Pancreas (tissue), 10 donors: ENCODE data around the gene CFL1. TPM values are rescaled to one million over a fixed set of nuclear protein-coding genes. Genes with fewer than 3 reads are reported as not detected.

Source experiments
- ATAC-seq, 4 donors: fragments of 200-7000 bp; cut with Tn5 transposase; one replicate each; pipeline versions ENCODE4 v1.8.0 to v1.9.1; 2020; ENCODE audit warnings: mild to moderate bottlenecking in 4 of 4, moderate library complexity in 4 of 4
- DNase-seq, 6 donors: peaks; one replicate each; pipeline ENCODE4 v3.0.0-alpha.2; 2020
- FAIRE-seq: peaks from 2 replicates; lab custom pipeline; 2012; peaks lifted over from hg19 to GRCh38; lab: Jason Lieb, UNC
- H3K27ac ChIP-seq, 4 donors: fragments of 200-600 bp; sonication (generic); 1 replicate in 3 of 4; 2 replicates in 1 of 4; pipeline versions ENCODE4 v1.5.0 to v1.8.0; 2020
- H3K27me3 ChIP-seq, 4 donors: fragments of 200-600 bp; one replicate each; pipeline ENCODE4 v1.8.0; 2021
- H3K36me3 ChIP-seq, 3 donors: fragments of 200-600 bp; sonication (generic) in 1 of 3; one replicate each; pipeline versions ENCODE4 v1.5.0 to v1.8.0; 2020 to 2021
- H3K4me1 ChIP-seq, 3 donors: fragments of 200-600 bp; one replicate each; pipeline ENCODE4 v1.8.0; 2021
- H3K4me3 ChIP-seq, 4 donors: fragments of 200-600 bp; sonication (generic) in 2 of 4; one replicate each; pipeline versions ENCODE4 v1.5.0 to v1.8.0; 2020 to 2021
- H3K9me3 ChIP-seq, 4 donors: fragments of 200-600 bp; one replicate each; pipeline ENCODE4 v1.8.0; 2021
- CTCF ChIP-seq, 4 donors: fragments of 200-600 bp; sonication (generic) in 3 of 4; IDR thresholded peaks; one replicate each; pipeline versions ENCODE4 v1.5.0 to v1.8.0; 2021; ENCODE audit warnings: antibody characterized with exemption in 4 of 4
- WGBS, 2 donors: extraction: QIAGEN DNeasy Blood & Tissue Kit; methylation state at CpG; one replicate each; pipeline ENCODE4 v1.1.7; 2013; 5-methylcytosine and 5-hydroxymethylcytosine counted together
- intact Hi-C, 3 donors: fragments of 100-400 bp; cut with DNase I; formaldehyde crosslinking; loops; one replicate each; pipeline versions ENCODE4 v1.11.1 to v1.14.2; 2022
- polyA plus RNA-seq, 2 donors: library from polyadenylated mRNA; stranded (reverse); fragments of 200-250 nt; gene quantifications; one replicate each; pipeline ENCODE4 v1.2.3, GENCODE V29; 2013
- total RNA-seq, 6 donors: library from RNA; stranded (reverse); fragmentation: NEBNext Ultra II Directional in 4 of 6; extraction: Animal tissue kit (Norgen Biotek cat#: 25700) in 4 of 6; gene quantifications; one replicate each; pipeline versions ENCODE4 v1.2.1 to v1.2.4, GENCODE V29; 2021 to 2023
- donor health status: healthy with polysubstance abuse.
- donor health status: DM: no; HTN: no; CAD: no; lungs with moderate emphysema.
- donor health status: DM: no; HTN: no; CAD: no.
- donor health status: control.
- donor health status: control.
- donor health status: Bipolar disorder and iron deficiency.
- donor health status: DM: yes; HTN: yes; CAD: no.
- donor health status: DM: no; HTN: no; CAD: no.
- donor health status: DM: no; HTN: no; CAD: no.
- donor health status: DM: yes; HTN: yes; CAD: no.

Gene CFL1
- total and polyA plus RNA-seq, 8 donors: 87.8 to 311 (median 163) TPM

DNA sequence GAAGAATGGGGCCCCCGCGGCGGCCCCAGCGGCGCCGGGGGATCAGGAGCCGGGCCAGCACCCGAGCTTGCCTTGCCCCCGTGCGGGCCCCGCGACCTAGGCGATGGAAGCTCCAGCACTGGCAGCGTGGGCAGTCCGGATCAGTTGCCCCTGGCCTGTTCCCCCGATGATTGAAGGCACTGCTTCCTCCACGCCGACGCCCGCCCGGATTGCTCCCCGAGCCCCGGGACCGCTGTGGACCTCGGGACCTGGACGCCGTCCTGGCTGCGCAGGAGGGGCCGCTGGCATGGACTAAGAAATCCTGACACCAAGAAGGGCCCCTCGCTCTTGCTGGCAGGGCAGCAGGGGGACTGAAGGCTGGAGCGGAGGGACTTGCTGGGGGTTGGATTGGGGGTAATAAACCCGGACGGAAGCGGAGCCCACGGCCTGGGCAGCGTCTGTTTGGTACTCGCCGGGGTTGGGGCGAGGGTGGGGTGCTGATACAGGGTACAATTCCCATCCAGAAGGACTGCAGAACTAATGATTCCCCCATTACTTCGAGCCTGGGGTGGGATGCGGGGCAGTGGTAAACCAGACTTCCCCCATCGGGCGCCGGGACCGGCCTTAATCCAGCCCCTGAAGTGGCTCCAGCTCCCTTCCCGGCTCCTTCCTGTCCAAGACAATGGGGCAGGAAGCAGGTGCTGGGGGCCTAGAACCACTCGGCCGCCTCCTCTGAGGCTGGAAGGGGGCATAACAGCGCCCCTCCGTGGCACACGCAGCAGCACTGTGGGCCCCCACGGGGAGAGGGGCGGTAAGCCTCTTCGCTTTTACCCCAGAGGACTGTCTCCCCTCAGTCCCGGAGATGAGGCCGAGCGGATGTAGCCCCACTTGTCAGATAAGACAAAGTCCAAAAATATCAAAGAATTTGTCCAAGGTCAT is 33.5 kb upstream of the CFL1 start:
- TF ChIP-seq CTCF (IDR thresholded peaks at IDR 0.05): no peak
- Histone ChIP-seq H3K36me3 (no peaks in the 10 kb centered on the region), H3K27me3 (no peaks in the 10 kb centered on the region), H3K4me1 (peaks cover 7 to 31% (median 11%) of the 10 kb centered on the region in 3 donors), H3K4me3 (peak overlapping the region; percentile 41 to 71 (median 58)), H3K27ac (peak overlapping the region; percentile 76 to 93 (median 88)), H3K9me3 (no peaks in the 10 kb centered on the region)
- DNase-seq: peak in 1 of 6 donors; percentile 81
- intact Hi-C loops: no loop called here
- FAIRE-seq: no peak
- ATAC-seq: no peak
- 21 to 25% methylated on average over 54 to 57 of the region's 57 CpGs for WGBS, 2 donors

DNA sequence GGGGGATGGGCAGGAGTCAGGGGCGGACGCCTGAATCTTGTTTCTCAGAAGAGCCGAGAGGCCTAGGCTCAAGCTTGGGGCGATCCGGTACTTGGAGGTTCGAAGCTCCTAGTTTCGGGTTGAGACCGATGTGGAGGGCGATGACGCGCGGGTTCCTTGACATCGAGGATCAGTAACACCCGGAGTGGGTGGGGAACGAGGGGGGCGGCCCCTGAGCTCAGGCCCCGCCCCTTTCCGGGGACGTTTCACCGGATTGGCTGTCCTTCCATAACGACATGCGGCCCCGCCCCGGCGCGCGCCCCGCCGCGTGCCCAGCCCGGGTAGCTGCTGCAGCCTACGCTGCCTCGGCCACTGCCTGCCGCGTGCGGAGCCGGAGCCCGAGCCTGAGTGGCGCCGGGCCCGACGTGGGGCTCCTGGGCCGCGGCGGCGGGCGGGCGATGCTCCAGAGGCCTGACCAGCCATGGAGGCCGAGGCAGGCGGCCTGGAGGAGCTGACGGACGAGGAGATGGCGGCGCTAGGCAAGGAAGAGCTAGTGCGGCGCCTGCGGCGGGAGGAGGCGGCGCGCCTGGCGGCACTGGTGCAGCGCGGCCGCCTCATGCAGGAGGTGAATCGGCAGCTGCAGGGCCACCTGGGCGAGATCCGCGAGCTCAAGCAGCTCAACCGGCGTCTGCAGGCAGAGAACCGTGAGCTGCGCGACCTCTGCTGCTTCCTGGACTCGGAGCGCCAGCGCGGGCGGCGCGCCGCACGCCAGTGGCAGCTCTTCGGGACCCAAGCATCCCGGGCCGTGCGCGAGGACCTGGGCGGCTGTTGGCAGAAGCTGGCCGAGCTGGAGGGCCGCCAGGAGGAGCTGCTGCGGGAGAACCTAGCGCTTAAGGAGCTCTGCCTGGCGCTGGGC is 32.6 kb upstream of the CFL1 start, which contains the start of gene CCDC85B:
Gene CCDC85B, plus strand, starts transcription at position 350 of the 895 bp plus-strand sequence. Its CDS starts 111 bp downstream, at position 461.
- Histone ChIP-seq H3K27me3 (no peaks in the 10 kb centered on the region), H3K36me3 (no peaks in the 10 kb centered on the region), H3K4me3 (peak within 1 kb of the TSS; percentile 41 to 82 (median 60)), H3K27ac (peak within 1 kb of the TSS; percentile 76 to 93 (median 88)), H3K9me3 (no peaks in the 10 kb centered on the region), H3K4me1 (peaks cover 7 to 31% (median 11%) of the 10 kb centered on the region in 3 donors)
- FAIRE-seq: no peak
- intact Hi-C loops: no loop called here
- no peak for TF ChIP-seq CTCF (IDR thresholded peaks at IDR 0.05)
- DNase-seq: peak; percentile 96 to 99 (median 98)
- peak; percentile 78 to 87 (median 84) for ATAC-seq
- WGBS, 2 donors: 1% methylated on average over 71 to 94 of the region's 94 CpGs

GRCh38 chr11:65888163-65888814 is 30.3 kb upstream of the CFL1 start, which contains the start of gene FIBP:
Gene FIBP (minus strand): TSS chr11:65888471. CDS start chr11:65888418, 53 bp downstream.
- DNase-seq (peak; percentile 97 to 99 (median 98)), FAIRE-seq (no peak), ATAC-seq (peak; percentile 84 to 89 (median 85))
- peaks cover 0 to 4% (median 0%) of the 10 kb centered on the region in 3 donors for H3K36me3 ChIP-seq
- H3K9me3 ChIP-seq: no peaks in the 10 kb centered on the region
- peak within 1 kb of the TSS; percentile 63 to 93 (median 86) for H3K27ac ChIP-seq
- WGBS, 2 donors: 0% methylated on average over 40 to 57 of the region's 57 CpGs
- peaks cover 7 to 31% (median 11%) of the 10 kb centered on the region in 3 donors for H3K4me1 ChIP-seq
- intact Hi-C loops: loop anchor here in 1 of 3 donors (5.0 kb wide), 2 partner anchors 99 to 176 kb away; partner anchors contain the start of gene KAT5
- peak; percentile 75 to 90 (median 90) for TF ChIP-seq CTCF (IDR thresholded peaks at IDR 0.05)
- no peaks in the 10 kb centered on the region for H3K27me3 ChIP-seq
- peak within 1 kb of the TSS; percentile 65 to 82 (median 66) for H3K4me3 ChIP-seq

- Histone ChIP-seq H3K27ac (peak overlapping the region; percentile 63 to 93 (median 86)), H3K4me3 (peak overlapping the region; percentile 65 to 82 (median 66)), H3K9me3 (no peaks in the 10 kb centered on the region), H3K36me3 (peaks cover 0 to 4% (median 0%) of the 10 kb centered on the region in 3 donors), H3K4me1 (peaks cover 7 to 31% (median 11%) of the 10 kb centered on the region in 3 donors), H3K27me3 (no peaks in the 10 kb centered on the region)
- ATAC-seq (peak in 2 of 4 donors; percentile 0), DNase-seq (no peak), FAIRE-seq (no peak)
- no peak for TF ChIP-seq CTCF (IDR thresholded peaks at IDR 0.05)
- 4 to 7% methylated on average over 23 of the region's 23 CpGs for WGBS, 2 donors
- intact Hi-C loops: loop anchor here in 1 of 3 donors (5.0 kb wide), 2 partner anchors 100 to 175 kb away; partner anchors contain the start of gene KAT5
Observed at GRCh38 chr11:65887723-65888162, 29.8 kb upstream of the CFL1 start.
